Measurements from ENCODE around the gene MS4A1.

DNA sequence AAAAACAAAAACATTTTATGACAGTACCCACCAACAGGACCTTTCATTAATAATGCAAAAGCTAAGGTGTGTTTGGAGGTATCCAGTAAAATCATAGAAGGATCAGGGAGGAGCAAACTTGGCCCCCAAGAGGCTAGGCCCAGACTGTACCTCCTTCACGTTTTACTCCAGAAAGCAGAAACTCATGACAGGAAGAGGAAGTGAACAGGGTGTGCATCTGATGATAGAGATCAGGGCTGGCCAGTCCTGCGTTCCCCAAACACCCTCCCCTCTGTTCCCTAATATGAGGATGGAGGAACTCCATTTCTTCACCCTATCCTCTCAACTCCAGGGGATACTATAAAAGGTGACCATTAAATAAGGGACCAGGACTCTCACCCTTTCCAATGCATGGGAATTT is 26.7 kb downstream of the MS4A1 start:
- no peak for TF ChIP-seq EP300 (IDR thresholded peaks at IDR 0.05)
- TF ChIP-seq, protein P1, sequence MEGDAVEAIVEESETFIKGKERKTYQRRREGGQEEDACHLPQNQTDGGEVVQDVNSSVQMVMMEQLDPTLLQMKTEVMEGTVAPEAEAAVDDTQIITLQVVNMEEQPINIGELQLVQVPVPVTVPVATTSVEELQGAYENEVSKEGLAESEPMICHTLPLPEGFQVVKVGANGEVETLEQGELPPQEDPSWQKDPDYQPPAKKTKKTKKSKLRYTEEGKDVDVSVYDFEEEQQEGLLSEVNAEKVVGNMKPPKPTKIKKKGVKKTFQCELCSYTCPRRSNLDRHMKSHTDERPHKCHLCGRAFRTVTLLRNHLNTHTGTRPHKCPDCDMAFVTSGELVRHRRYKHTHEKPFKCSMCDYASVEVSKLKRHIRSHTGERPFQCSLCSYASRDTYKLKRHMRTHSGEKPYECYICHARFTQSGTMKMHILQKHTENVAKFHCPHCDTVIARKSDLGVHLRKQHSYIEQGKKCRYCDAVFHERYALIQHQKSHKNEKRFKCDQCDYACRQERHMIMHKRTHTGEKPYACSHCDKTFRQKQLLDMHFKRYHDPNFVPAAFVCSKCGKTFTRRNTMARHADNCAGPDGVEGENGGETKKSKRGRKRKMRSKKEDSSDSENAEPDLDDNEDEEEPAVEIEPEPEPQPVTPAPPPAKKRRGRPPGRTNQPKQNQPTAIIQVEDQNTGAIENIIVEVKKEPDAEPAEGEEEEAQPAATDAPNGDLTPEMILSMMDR (IDR thresholded peaks at IDR 0.05), result no peak

All from upper lobe of left lung (tissue), 4 donors.